HG03095 (cell line): Measurements from ENCODE around the gene ARMC6.
"Not testable (repeated sequence)": the region's sequence is repeated elsewhere in the genome, so short reads cannot be mapped to it uniquely, and the experiment has no call there.

Source experiments
- ATAC-seq: cut with Tn5 transposase; IDR thresholded peaks from one replicate; pipeline ENCODE4 v1.9.1; 2021; ENCODE audit warnings: moderate library complexity; ENCODE audit not compliant: unreplicated experiment

The ARMC6 gene

GRCh38 chr19:19074196-19074882, 40.9 kb downstream of the ARMC6 start:
- no peak for ATAC-seq

GRCh38 chr19:19075126-19075525, 41.7 kb downstream of the ARMC6 start:
- no peak for ATAC-seq

DNA sequence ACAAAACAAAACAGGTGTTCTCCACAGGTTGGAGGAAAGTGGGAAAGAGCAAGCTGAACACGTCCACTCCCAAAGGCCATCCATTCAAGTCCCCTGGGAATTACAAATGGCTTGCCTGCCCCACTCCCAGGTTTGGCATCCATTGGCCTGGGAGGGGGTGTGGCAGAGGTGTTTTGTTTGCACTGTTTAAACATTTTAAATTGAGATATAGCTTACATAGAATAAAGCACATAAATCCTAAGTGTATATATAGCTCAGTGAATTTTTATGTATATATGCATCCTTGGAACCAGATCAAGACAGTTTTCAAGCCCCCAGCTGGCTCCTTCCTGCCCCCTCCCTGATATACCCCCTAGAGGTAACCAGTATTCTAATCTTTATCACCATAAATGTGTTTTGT, 43.1 kb downstream of the ARMC6 start:
- ATAC-seq = no peak

- ATAC-seq = no peak
Measured at GRCh38 chr19:19077103-19077502, 43.7 kb downstream of the ARMC6 start.

DNA sequence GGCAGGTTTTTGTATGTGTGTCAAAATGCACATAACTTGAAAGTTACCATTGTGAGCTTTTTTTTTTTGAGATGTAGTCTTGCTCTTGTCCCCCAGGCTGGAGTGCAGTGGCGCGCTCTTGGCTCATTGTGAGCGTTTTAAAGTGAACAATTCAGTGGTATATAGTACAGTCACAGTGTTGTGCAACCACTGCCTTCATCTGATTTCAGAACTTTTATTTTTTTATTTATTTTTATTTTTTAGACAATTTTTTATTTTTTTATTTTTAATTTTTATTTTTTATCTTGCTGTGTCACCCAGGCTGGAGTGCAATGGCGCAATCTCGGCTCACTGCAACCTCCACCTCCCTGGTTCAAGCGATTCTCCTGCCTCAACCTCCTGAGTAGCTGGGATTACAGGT, 45.4 kb downstream of the ARMC6 start:
- no peak for ATAC-seq

- ATAC-seq = no peak
Measured at GRCh38 chr19:19079571-19079970, 46.2 kb downstream of the ARMC6 start.

DNA sequence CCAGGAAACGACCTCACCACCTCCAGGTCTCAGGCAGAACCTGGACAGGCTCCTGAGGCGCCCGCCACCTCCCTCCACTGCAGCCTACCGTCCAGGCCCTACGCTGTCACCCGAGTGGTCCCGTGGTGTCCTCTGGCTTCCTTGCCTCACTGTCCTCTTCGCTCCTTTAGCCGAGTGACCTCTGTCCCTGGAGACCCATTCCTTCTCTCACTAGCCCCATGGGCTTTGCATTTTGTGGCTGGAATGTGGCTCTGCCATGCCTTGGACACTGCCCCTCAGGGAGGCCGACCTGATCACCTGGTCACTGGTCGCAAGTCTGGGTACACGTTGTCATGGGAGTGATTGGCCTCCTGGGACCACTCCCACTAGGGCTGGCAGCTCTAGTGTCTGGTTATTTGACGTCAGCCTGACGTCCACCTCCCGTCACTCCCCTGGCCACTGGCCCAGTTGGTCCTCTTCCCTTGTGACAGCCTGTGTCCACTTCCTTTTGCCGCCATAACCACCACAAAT, 48.3 kb downstream of the ARMC6 start:
- ATAC-seq = no peak

- ATAC-seq = no peak
Measured at GRCh38 chr19:19083413-19084178, 50.2 kb downstream of the ARMC6 start.

DNA sequence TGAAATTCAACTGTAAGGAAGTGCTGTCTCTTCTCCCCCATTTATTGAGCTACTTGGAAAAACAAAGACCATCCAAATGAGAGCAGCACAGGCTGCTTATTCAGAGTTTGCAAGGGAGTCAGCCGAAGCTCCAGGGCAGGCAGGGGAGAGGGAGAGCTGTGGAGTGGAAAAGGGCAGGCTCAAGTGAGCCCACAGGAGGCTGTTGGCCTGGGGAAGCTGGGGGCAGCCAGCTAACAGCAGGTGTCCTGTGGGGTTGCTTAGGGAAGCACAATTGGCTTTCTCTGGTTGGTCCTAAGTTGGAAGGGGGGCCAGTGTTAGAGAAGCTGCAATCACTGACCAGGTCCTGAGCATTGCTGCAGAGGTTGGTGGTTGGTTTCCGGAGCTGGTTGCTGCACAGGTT, 54.3 kb downstream of the ARMC6 start:
- no peak for ATAC-seq

GRCh38 chr19:19094513-19094912, 61.1 kb downstream of the ARMC6 start:
- ATAC-seq = no peak

DNA sequence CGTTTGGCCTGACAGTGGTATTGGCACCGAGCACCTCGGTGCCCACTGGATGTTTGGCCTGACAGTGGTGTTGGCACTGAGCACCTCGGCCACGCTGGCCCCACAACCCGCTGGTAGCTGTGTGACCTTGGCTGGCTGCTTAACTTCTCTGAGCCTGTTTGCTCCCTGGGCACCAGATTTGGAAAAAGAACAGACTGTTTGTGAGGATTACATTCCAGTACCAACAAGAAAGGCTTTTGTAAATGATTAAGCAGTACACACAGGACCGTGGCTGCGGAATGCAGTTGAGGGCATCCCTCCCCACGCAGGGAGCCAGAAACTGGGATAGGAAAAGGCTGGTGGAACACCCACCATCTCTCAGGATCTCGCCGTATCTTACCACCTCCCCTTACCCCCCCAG, 62.3 kb downstream of the ARMC6 start:
- no peak for ATAC-seq

DNA sequence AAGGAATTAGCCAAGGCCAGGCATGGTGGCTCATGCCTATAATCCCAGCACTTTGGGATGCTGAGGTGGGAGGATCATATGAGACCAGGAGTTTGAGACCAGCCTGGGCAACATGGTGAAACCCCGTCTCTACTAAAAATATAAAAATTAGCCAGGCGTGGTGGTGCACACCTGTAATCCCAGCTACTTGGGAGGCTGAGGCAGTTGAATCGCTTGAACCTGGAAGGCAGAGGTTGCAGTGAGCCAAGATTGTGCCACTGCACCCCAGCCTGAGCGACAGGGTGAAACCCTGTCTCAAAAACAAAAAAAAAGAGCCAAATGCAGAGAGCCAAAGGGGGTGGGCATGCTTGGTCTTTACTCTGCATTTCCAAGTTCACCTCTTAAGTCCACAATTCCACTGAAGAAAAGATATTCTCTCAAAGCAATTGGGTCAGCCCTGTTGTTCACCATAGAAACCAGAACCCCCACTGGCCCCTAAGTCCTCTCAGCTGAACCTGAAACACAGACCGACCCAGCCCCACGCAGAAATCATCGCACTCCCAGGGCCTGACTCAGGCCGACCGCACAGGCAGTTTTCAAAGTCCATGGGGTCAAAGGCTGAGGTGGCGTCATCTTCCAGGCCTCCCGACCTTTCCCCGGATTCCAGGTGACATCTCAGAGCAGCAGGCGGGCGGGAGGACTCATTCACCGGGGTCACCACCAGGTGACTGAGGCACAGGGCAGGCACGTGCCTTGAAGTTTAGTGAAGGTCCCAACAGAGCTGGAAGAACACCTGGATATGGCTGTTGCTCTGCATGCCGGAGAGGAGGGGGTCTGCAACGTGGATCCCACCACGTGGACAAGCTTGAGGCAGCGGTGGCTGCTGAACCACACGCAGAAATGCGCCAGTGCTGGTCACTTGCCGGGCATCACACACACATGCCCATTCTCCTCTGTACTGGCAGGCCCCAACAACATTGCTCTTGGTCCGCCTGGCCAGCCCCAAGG, 63.5 kb downstream of the ARMC6 start:
- ATAC-seq = no peak

DNA sequence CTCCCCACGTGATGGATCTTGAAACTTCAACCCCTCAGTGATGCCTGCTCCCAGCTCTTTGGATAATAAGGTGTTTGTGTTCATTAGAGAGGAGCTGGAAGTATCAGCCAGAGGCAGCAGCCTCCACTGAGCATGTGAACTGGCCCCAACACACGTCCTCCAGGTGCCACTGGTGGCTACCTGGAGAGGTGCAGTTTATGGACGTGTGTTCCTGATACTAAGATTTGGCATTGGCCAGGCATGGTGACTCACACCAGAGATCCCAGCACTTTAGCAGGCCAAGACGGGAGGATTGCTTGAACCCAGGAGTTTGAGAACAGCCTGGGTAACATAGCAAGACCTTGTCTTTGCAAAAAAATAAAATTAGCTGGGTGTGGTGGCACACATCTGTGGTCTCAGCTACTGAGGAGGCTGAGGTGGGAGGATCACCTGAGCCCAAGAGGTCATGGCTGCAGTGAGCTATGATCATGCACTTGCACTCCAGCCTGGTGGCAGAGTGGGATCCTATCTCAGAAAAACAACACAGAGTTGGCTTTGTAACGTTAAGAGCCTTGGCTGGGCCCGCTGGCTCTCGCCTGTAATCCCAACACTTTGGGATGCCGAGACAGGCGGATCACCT, 64.8 kb downstream of the ARMC6 start:
- ATAC-seq = no peak

DNA sequence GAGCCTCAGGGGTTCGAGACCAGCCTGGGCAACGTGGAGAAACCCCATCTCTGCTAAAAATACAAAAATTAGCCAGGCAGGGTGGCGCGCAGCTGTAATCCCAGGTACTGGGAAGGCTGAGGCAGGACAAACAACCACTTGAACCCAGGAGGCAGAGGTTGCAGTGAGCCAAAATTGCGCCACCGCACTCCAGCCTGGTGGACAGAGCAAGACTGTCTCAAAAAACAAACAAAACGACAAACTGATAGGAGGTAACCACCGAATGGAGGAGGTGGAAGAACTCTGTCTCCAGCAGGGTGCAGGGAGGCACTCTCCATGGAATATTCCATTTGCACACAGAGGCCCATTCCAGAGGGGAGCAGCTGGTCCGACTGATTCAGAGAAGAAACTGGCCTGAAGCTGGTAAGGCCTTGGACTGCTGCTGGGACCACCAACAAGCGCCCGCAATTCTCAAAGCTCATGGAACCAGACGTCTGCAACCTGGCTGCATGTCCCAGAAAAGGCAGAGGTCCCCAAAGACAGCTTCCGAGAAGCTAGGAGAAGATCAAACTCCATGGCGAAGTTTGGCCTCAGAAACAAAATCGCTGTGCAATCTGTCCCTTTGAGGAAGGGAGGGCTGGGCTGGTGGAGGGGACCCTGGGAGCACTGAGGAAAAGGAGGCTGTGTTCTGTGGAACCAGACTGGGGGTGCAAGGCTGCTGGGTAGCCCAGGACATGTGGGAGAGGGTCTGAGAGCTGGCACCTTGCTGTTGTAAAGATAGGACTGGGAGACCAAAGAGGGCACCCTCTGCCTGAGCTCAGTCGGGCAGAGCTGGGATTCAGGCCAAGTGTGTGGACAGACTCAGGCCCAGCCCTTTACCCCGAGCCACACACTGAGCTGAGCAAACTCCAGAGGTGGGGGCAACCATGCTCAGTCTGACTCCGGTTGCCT, 65.6 kb downstream of the ARMC6 start:
- no peak for ATAC-seq

GRCh38 chr19:19101540-19101939, 68.1 kb downstream of the ARMC6 start:
- no peak for ATAC-seq

DNA sequence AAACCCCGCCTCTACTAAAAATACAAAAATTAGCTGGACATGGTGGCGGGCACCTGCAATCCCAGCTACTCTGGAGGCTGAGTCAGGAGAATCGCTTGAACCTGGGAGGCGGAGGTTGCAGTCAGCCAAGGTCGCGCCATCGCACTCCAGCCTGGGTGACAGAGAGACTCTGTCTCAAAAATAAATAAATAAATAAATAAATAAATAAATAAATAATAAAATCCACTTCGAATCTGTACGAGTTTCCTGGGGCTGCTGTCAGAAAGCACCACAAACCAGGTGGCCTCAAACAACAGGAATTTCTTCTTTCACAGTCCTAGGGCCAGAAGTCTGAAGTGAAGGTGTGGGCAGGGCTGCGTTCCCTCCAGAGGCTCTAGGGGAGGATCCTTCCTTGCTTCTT, 69.2 kb downstream of the ARMC6 start:
- not testable (repeated sequence) for ATAC-seq

DNA sequence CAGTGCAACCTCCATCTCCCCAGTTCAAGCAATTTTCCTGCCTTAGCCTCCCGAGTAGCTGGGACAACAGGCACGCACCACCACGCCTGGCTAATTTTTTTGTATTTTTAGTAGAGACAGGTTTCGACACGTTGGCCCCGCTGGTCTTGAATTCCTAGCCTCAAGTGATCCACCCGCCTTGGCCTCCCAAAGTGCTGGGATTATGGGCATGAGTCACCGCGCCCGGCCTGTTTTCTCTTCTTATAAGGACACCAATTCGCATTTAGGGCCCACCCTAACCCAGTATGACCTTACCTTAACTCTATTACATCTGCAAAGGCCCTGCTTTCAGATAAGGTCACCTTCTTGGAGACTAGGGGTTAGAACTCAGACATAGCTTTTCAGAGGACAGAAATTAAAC, 69.8 kb downstream of the ARMC6 start:
- no peak for ATAC-seq

DNA sequence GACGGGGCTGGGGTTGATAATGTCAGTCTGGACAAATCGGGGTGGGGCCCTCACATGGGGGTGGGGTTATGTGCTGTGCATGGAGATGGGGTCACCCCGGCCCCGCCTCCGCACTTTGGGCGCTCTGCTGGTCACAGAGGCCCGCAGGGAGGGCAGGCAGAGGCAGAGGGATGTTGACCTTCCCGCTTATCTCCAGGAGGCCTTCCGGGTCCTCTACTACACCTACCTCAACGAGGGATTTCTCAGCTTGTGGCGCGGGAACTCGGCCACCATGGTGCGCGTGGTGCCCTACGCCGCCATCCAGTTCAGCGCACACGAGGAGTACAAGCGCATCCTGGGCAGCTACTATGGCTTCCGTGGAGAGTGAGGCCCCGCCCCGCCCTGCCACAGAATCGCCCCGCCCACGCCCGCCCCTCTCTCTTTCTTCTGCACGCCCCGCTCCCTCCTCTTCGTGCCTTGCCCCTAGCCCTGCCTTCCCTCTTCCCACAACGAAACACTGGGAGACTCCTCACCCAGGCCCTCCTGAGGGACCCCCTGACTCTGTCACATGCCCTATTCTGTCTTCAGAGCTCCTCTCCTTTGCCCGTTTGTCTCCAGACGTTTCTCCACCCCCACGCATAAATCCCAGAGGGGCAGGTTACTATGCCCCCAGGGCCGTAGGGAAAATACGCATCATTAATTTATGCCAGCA, 72.1 kb downstream of the ARMC6 start:
- ATAC-seq = no peak

DNA sequence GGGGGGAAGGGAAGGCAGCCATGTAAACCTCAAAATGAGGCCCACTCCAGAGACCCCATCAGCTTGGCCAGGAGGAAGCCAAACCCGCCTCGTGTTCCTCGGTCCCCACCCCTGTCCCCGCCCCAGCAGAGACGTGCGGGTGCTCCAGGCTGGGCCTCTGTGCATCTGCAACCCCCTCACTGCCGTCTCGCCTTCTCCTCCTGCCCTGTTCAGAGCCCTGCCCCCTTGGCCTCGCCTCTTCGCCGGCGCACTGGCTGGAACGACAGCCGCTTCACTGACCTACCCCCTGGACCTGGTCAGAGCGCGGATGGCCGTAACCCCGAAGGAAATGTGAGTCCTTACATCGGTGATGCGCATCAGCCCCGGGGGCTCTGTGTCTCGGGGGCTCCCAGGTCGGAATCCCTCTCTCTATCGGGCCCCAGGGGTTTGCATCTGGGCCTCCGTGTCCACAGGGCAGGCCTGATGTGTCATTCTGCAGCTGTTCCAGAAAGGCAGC, 72.7 kb downstream of the ARMC6 start:
- ATAC-seq = no peak
